Measurements from ENCODE around the gene DUSP5. TPM values are rescaled to one million over a fixed set of nuclear protein-coding genes. Genes with fewer than 3 reads are reported as not detected.

The DUSP5 gene
- total and polyA plus RNA-seq, 2 experiments from 2014 or later: 49.6 to 60.7 TPM

- Histone ChIP-seq H3K9me2 (replicated peaks; ENCODE audit: insufficient read depth) (no peaks in the 10 kb centered on the region), H3K4me2 (peak overlapping the region; percentile 78), H3K9me3 (ENCODE audit: low read depth) (no peaks in the 10 kb centered on the region), H3K36me3 (replicated peaks; ENCODE audit: insufficient read depth, low read depth) (no peaks in the 10 kb centered on the region), H3K27ac (peak overlapping the region; percentile 94), H3K27me3 (peaks cover 16% of the 10 kb centered on the region), H4K20me1 (ENCODE audit: insufficient read depth, poor library complexity, severe bottlenecking) (no peaks in the 10 kb centered on the region), H3K79me2 (peaks cover 6% of the 10 kb centered on the region), H3K4me3 (no peak overlapping the region), H3K4me1 (ENCODE audit: insufficient read depth) (peaks cover 17% of the 10 kb centered on the region), H2AFZ (no peak overlapping the region)
- no peak for TF ChIP-seq EZH2phosphoT487 (IDR thresholded peaks at IDR 0.05; ENCODE audit: low read depth, severe bottlenecking, unreplicated experiment)
- TF ChIP-seq EZH2 (IDR thresholded peaks at IDR 0.05; ENCODE audit: borderline replicate concordance): no peak
- no peak for TF ChIP-seq CTCF (IDR thresholded peaks at IDR 0.05; ENCODE audit: poor library complexity)
- DNase-seq (ENCODE audit: low spot score): peak; percentile 62
- 44% methylated on average over 24 of the region's 25 CpGs for WGBS (ENCODE audit: low lambda C conversion rate, missing lambda C conversion rate)
These were observed 1.8 kb upstream of the DUSP5 start for GRCh38 chr10:110495731-110496552.

DNA sequence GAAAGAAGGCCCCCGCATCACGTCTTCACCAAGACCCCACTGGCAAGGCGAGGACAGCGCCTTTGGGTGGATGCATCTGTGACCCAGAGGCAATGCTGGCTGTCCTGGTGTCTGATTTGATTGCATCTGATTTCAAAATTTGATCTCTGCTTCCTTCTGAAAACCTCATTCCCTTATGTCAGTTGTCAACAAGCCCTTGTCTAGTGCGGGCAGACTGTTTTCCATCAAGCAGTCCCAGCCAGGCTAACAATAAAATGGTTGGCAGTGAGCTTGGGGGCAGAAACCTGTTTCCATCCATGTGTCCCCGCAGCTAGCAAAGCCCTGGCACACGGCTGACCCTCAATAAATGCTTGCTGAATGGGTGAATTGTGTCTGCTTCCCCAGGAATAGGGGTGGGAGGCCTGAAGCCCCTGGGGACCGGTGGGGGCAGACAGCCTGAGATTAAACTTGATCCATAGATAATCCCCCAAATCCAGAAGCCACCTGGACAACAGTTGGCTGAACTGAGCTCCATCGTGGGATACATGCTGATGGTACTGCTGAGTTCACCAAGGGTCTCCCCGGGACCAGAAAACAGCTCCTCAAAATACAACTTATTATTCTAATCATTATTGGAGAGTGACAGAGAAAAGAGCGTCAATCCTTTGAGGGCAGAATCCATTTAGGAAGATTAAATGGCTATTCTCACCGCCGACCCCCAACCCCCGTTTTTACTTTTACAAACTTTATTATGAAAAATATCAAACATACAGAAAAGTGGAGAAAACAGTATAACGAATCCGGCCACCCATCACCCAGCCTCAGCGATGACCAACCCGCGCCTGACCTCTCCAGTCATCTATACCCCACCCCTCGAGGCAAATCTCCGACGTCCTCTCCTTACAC, 912 bp upstream of the DUSP5 start:
- no peak for TF ChIP-seq CTCF (IDR thresholded peaks at IDR 0.05; ENCODE audit: poor library complexity)
- no peak for TF ChIP-seq EZH2 (IDR thresholded peaks at IDR 0.05; ENCODE audit: borderline replicate concordance)
- TF ChIP-seq EZH2phosphoT487 (IDR thresholded peaks at IDR 0.05; ENCODE audit: low read depth, severe bottlenecking, unreplicated experiment): no peak
- peaks cover 16% of the 10 kb centered on the region for H3K27me3 ChIP-seq
- H3K27ac ChIP-seq: peak overlapping the region; percentile 94
- no peaks in the 10 kb centered on the region for H3K9me3 ChIP-seq (ENCODE audit: low read depth)
- no peaks in the 10 kb centered on the region for H3K36me3 ChIP-seq (replicated peaks; ENCODE audit: insufficient read depth, low read depth)
- peaks cover 6% of the 10 kb centered on the region for H3K79me2 ChIP-seq
- WGBS (ENCODE audit: low lambda C conversion rate, missing lambda C conversion rate): 21% methylated on average over 20 of the region's 22 CpGs
- H3K4me3 ChIP-seq: peak overlapping the region; percentile 68
- H2AFZ ChIP-seq: peak overlapping the region; percentile 67
- no peaks in the 10 kb centered on the region for H3K9me2 ChIP-seq (replicated peaks; ENCODE audit: insufficient read depth)
- DNase-seq (ENCODE audit: low spot score): no peak
- peaks cover 3% of the 10 kb centered on the region for H4K20me1 ChIP-seq (ENCODE audit: insufficient read depth, poor library complexity, severe bottlenecking)
- peak overlapping the region; percentile 78 for H3K4me2 ChIP-seq
- peaks cover 26% of the 10 kb centered on the region for H3K4me1 ChIP-seq (ENCODE audit: insufficient read depth)

DNA sequence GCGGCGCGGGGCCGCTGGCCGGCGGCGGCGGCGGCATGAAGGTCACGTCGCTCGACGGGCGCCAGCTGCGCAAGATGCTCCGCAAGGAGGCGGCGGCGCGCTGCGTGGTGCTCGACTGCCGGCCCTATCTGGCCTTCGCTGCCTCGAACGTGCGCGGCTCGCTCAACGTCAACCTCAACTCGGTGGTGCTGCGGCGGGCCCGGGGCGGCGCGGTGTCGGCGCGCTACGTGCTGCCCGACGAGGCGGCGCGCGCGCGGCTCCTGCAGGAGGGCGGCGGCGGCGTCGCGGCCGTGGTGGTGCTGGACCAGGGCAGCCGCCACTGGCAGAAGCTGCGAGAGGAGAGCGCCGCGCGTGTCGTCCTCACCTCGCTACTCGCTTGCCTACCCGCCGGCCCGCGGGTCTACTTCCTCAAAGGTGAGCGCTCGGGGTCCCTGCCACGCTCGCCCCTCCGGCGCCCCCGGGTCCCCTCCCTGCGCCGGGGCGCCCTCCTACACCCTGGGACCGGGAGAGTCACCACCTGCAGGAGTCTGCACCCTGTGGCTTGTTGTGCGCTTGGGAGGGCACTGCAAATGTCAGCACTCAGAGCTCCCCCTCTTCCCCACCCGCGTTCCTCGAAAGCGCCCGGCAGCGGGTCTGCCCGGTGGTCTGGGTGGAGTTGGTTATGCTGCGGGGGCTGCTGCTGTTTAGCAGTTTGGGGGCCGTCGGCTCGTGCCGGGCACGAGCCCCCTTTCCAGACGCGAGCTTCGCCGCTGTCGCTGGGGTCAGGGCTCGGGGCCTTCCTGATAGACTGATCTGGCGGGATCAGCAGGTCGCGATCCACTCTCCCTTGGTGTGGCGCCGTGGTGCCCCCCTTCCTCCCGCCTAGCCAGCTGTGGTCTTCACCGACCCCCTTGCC, 627 bp downstream of the DUSP5 start:
- TF ChIP-seq EZH2phosphoT487 (IDR thresholded peaks at IDR 0.05; ENCODE audit: low read depth, severe bottlenecking, unreplicated experiment): no peak
- TF ChIP-seq CTCF (IDR thresholded peaks at IDR 0.05; ENCODE audit: poor library complexity): peak; percentile 8
- peak; percentile 62 for TF ChIP-seq EZH2 (IDR thresholded peaks at IDR 0.05; ENCODE audit: borderline replicate concordance)
- Histone ChIP-seq H3K9me3 (ENCODE audit: low read depth) (no peaks in the 10 kb centered on the region), H4K20me1 (ENCODE audit: insufficient read depth, poor library complexity, severe bottlenecking) (peaks cover 3% of the 10 kb centered on the region), H3K36me3 (replicated peaks; ENCODE audit: insufficient read depth, low read depth) (no peaks in the 10 kb centered on the region), H2AFZ (peak overlapping the region; percentile 26), H3K9me2 (replicated peaks; ENCODE audit: insufficient read depth) (no peaks in the 10 kb centered on the region), H3K4me2 (peak overlapping the region; percentile 86), H3K79me2 (peaks cover 6% of the 10 kb centered on the region), H3K27ac (peak overlapping the region; percentile 23), H3K4me3 (peak overlapping the region; percentile 30), H3K27me3 (peaks cover 16% of the 10 kb centered on the region), H3K4me1 (ENCODE audit: insufficient read depth) (peaks cover 38% of the 10 kb centered on the region)
- peak; percentile 78 for DNase-seq (ENCODE audit: low spot score)
- 2% methylated on average over 68 of the region's 107 CpGs for WGBS (ENCODE audit: low lambda C conversion rate, missing lambda C conversion rate)
